NOMO-1 (cell line): ENCODE results near the gene GOLGA2.
"Not testable (repeated sequence)": the region's sequence is repeated elsewhere in the genome, so short reads cannot be mapped to it uniquely, and the experiment has no call there.

Source experiments
- DNase-seq, 2 experiments: peaks; one replicate each; lab custom pipeline; 2025; ENCODE audit not compliant: unreplicated experiment in 2 of 2; lab: John Stamatoyannopoulos, UW

Gene GOLGA2

DNA sequence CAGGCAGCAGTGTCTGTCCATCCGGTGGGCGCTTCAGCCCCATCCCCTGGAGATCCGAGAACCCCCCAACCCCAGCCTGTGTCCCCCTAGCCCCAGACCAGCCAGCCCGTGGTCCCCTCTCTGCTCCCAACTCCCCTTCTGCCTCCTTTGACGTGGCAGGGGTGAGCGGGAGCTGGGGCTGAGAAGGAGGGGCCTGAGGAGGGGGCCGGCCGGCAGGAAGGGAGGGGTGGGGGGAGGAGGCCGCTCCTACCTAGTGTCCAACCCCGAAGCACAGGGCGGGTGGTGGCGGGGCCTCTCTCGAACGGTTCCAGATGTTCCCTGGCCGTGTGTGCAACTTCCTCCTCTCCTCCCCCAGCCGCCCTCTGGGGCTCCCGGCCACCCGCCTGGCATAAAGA is 31.0 kb downstream of the GOLGA2 start:
- peak; percentile 89 to 91 for DNase-seq

DNA sequence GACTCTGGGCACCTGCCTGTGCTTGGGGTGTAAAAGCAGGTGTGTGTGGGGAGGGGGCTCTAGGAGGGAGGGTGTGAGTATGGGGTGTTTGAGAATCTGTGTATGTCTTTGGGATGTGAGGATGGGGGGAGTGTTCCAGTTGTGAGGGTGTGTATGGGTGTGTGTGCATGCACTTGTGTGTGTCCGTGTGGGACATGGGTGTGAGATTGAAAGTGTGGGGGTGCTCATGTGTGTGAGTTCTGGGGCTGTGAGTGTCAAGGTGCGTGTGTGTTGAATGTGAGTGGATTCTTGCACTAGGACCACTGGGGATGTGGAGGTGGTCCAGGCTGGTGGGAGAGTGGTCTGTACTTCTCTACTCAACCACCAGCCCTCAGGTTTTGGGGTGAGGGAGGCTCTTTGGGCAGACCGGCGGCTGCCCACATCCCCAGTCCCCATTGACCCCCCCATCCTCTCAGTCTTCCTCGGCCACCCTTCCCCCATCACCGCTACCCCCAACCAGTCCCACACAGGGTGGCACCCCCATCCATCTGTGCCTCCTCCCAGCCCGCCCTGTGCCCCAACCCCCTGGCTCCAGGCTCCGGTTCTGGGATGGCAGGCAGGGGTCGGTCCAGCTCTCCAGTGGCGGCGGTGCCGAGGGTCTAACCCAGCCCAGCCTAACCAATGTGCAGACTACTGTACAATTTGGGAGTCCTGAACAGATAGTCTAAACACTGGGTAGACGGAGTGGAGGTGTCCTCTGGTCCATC is 31.5 kb downstream of the GOLGA2 start:
- DNase-seq: no peak

DNA sequence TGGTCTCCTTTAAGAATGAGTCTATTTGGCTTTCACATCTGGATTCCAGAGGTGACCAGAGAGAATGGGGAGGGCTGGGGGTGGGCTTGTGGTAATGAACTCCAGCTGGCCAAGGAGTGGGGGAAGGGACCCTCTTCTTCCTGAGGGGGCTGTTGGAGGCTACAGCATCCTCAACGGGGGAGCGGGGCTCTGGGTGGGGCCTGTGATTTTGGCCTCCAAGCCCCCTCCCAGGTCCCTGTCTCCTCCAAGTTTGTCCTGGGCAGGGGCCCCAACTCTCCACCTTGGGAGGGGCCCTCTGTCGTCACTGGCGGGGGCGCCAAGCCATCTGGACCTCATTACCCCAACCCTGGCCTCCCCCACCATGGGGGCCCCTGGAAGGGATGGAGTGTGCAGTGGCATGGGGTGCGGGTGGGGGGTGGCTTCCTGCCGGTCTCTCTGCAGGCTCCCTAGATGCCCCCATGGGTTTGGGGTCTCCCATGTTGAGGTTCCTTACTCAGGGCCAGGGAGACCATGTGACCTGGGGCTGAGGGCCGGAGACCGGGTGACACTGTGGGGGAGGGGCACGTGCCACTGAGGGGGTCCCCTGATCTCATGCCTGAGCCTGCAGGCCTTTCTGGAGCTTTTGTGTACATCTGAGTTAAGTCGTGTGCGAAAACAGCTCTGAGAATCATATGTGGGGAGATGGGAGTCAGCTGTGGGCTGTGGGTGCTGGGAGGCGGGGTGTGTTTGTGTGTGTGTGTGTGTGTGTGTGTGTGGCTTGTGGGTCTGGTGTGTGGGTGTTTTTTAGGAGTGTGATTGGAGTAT is 32.4 kb downstream of the GOLGA2 start:
- no peak for DNase-seq

DNA sequence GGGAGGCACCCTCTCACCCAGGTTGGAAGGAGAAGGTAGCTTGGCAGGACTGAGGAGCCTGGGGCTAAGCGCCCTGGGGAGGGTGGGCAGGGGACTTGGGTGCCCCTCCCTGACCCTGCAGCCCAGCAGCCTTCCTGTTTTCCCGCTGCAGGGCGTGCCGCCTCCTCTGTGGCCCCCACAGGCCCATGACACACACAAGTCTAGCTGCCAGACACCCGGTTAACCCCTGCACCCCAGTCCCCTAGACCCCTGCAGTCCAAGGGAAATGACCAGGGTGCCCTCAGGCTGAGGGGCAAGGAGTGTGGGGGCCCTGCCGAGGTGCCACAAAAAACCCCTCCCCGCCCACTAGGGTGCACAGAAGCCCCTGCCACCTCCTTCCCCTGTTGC is 33.0 kb downstream of the GOLGA2 start:
- DNase-seq: no peak

DNA sequence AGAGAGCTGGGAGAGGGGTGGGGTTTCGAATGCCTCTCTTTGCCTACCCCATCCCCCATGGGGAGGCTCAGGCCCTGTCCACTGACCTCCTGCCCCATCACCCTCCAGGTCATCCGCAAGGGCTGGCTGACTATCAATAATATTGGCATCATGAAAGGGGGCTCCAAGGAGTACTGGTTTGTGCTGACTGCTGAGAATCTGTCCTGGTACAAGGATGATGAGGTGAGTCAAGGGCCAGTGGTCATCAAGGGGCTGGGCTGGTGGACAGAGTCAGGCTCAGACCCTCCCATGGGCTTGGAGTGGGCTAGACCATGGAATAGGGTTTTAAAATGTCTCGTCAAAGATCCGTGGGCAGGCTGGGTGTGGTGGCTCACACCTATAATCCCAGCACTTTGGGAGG is 33.7 kb downstream of the GOLGA2 start:
- DNase-seq: no peak

DNA sequence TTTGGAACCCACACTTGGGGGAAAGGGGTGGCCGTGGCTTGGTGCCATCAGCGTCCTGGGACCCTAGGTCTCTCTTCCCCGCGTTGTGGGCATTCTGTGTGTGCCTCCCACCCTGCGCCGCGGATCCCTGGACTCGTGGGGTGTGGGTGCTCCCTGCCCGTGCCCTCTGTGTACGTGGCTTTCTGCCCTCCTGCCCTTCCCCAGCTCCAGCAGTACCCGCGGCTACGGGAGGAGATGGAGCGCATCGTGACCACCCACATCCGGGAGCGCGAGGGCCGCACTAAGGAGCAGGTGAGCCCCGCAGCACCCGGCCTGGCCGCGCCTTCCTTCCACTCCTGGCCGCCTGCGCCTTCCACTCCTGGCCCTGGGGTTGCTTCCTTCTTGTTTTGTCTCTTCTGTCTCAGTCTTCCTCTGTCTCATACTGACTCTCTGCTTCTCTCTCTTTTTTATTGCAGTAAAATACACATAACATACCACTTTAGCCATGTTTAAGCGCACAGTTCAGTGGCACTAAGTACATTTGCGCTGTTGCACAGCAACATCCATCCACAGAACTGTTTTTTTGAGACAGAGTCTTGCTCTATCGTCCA is 41.9 kb downstream of the GOLGA2 start:
- no peak for DNase-seq

DNA sequence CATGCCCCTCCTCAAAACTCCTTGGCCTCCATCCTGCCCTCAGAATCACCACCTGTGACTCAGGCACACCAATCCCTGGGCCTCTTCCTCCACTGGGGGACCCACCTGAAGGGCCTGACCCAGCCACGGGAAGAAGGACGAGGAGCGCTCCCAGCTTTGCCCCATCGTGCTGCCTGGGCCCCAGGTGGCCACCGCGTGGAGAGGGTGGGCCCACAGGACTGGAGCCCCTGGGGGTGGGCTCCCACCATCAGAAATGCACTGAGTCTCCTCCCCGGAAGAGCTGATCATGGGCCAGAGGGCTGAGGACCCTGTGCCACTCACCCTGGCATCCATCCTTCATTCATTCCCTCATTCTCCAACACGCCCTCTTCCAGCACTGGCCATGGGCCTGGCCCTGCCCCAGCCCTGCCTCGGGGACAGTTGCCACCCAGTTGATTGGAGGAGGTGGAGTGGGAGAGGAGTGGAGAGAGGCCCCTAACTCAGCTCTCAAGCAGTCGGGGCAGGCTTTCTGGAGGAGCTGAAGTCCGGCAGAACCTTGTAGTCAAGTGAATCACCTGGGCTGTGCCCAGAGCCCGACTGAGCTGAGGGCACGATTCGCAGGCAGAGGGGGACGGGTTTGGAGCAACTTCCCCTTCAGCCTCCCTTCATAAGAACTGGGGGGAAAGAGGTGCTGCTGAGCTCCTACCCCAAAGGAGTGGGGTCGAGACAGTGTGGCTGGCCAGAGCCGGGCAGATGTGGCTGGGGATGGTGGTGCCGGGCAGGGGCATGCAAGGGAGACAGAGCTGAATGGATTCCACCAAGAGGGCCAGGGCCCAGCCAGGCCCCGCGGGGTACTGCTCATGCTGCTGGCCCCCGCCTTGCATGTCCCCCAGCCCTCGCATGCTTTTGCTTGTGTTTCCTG is 43.0 kb downstream of the GOLGA2 start:
- no peak for DNase-seq

DNA sequence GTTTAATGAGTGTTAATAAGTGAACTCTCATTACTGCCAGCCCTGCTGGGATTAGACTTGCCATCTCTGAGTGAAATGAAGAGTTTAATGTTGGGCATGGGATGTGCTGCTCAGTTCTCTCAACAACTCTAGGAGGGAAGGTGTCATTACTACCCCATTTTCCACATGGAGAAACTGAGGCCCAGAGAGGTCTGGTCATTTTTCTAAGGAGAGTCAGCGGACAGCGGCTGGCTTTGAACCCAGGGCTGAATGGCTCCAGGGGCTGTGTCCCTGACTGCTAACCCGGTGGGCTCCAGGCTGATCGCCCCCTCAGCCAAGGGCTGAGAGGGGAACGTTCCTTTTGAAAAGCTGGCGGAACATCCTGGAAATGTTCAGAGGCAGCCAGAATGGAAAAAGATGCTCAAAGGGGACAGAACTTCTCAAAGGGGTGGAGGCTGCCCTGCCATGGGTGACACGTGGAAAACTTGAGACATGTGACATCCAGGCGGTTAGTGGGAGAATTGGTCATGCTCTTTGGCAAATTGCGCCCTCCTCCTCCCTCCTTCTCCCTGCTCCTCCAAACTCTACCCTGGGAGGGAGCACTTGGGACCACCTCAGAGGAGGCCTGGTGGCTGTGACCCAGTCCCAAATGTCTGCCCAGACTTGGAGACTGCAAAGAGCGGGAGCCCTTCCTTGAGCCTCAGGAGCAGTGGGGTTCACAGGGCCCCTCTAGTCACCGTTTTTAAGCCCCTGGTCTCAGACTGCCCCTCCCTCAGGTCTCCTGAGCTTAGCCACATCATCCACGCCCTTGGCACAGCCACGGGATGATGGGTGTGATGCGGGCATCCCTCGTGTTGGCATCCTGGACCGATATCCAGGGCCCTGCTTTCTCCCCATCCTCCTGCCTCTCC is 43.9 kb downstream of the GOLGA2 start:
- DNase-seq: no peak

DNA sequence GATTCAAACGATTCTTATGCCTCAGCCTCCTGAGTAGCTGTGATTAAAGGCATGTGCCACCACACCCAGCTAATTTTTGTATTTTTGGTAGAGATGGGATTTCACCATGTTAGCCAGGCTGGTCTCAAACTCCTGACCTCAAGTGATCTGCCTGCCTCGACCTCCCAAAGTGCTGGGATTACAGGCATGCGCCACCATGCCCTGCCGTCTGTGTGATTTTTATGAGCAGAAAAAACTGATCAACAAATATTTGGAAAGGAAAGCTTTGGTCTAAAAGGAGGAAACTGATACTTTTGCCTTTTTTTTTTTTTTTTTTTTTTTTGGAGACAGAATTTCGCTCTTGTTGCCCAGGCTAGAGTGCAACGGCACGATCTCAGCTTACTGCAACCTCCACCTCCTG is 44.9 kb downstream of the GOLGA2 start:
- not testable (repeated sequence) for DNase-seq

DNA sequence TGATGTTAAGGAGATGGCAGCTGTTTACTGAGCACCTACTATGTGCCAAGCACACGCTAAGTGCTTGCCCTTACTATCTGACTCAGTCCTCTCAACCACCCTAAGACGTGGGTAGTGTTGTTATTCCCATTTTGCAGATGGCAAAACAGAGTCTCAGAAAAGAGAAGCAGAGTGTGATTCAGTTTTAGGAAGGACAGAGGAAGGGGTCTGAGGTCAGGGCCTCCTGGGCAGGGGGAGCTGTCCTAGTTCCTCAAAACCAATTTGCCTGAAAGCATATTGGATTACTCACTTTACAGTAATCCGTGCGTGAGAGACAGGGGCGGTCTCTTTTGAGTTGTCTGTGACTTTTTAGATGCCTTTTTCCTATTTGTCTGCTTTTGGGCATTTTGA is 49.4 kb downstream of the GOLGA2 start:
- DNase-seq: peak; percentile 43 to 51

DNA sequence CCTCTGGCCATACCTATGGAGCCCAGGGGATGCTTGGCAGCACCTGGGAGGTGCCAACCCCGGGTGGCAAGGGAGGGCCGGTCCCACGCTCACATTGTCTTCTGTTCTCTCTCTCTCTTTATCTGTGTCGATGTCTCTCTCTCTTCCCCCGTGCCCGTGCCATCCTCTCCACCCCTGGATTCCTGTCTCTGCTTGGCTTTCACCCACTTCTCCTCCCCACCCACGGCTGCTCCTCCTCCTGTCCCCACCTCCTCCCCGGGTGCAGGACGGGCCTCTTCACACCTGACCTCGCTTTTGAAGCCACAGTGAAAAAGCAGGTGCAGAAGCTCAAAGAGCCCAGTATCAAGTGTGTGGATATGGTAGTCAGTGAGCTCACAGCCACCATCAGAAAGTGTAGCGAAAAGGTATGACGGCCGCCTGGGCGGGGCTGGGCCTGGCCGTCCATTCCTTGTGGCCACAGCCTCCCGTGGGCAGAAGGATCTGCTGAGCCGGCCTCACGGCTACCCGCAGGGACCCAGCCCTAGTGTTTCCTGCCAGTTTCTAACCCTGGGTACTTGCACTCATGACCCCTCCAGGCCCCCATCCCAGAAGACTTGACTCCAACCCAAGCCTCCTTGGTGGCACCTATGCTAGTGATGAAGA is 49.9 kb downstream of the GOLGA2 start:
- DNase-seq: no peak

DNA sequence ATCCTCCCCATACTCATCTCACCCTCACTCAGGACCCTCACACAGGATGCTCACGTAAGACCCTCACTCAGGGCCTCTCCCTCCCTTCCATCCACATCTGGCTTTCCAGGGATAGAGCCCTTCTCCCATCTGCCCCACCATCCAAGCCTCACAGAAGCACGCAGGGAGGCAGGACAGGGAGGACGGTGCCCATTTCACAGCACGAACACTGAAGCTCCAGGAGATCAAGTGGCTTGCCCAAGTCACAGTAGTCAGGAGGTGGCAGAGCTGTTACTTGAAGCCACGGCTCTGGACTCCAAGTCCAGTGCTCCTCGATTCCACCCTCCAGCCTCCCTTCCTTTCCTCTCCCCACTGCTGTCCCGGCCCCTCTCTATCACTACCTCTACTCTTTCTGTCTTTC is 50.9 kb downstream of the GOLGA2 start:
- no peak for DNase-seq

DNA sequence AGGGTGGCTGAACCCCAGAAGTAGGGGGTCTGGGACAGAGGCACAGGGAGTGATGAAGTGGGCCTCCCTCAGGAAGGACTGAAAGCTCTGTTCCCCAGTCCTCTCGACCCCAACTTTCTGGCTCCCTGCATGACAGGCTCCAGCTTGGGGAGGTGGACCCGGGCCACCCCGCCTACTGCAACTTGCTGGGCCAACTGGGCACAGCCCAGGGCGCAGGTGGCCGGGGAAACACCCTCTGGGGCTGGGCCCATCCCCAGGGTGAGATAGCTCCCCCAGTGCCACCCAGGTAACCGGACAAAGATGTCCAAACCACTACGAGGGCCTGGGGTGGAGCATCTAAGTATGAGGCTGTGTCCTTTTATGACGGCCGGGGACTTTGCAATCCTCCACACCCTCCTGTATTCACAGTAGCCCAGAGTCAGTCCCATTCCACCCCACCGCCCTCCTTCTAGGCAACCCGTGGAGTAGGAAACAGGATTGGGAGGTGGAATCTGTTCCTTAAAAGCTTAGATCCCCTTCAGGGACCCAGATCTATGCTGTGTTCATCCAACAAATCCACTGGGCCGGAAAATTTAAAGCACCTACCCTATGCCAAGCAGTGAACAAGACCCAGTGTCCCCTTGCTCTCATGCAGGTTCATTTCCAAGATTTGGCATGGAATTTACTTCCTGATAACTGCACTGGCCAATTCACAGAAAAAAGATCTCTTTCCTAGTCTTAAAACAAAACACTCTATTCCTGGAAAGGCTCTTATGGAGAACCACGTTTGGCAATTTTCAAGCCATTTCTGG is 52.7 kb downstream of the GOLGA2 start:
- DNase-seq: no peak

DNA sequence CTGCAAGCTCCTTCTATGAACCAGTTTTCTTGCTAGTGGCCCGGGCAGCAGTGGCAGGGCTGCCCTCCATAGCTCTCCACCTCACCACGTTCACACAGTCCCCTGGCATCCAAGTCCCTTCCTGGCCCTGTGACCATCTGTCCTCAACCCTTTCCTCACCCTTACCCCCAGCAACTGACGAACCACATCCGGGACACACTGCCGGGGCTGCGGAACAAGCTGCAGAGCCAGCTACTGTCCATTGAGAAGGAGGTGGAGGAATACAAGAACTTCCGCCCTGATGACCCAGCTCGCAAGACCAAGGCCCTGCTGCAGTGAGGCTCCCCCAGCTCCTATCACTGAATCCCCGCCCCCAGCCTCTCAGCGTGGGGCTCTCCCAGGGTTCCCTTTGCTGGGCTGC is 53.8 kb downstream of the GOLGA2 start:
- no peak for DNase-seq

DNA sequence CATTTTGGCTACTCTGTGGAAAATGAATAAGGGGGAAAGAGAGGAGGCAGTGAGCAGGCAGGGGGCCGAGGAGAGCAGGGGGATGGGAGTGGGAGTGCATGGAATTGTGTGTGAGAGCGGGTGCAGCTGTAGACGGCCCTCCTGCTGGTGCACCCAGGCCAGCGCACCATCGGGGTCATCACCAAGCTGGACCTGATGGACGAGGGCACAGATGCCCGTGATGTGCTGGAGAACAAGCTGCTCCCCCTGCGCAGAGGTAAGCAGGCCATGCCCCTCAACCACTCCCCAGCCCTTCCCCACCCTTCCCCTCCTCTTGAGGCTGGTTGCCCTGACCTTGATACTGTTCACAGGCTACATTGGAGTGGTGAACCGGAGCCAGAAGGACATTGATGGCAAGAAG is 56.0 kb downstream of the GOLGA2 start:
- DNase-seq: no peak

DNA sequence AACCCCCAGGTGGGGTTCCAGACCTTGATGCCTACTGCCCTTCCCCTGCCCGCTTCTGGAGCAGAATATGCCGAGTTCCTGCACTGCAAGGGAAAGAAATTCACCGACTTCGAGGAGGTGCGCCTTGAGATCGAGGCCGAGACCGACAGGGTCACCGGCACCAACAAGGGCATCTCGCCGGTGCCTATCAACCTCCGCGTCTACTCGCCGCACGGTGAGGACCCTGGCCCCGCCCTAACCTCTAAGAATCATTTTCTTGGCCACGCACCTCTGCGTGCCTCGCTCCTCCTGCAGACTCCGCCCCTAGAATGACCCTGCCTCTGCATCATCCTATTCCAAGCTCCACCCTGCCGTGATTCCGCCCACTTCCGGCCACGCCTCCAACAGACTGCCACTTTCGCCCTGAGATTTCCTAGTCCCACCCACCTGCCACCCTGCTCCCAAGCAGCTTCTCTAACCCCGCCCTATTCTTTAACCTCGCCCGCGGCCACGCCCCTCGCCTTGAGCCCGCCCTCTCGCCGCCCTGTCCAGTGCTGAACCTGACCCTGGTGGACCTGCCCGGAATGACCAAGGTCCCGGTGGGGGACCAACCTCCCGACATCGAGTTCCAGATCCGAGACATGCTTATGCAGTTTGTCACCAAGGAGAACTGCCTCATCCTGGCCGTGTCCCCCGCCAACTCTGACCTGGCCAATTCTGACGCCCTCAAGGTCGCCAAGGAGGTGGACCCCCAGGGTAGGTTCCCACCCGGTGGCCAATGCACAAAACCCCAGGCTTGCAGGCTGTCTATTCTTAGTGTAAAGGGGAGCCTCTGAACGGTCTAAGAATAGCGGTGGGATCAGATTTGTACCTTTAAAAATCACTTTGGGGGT is 57.1 kb downstream of the GOLGA2 start:
- DNase-seq: peak; percentile 93 to 95

DNA sequence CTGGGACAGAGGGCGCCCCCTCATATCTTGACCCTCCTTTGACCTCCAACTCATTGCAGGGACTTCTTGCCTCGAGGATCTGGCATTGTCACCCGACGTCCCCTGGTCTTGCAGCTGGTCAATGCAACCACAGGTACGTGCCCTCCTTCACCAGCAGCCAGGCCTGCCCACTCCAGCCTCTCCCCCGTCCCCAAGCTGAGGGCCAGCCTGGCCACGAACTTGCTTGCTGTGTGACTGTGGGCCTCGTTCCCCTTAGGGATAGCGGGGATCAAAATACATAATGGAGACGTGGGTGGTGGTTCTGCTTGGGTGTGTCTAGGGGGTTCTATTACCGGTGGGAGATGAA is 57.7 kb downstream of the GOLGA2 start:
- no peak for DNase-seq
